NCI-H146 treated with DMSO at 0.1 percent for 48 hours (cell line): ENCODE measurements around the gene TPP1.

Source experiments
- DNase-seq: peaks from one replicate; lab custom pipeline; 2025; ENCODE audit not compliant: unreplicated experiment; lab: John Stamatoyannopoulos, UW

TPP1 gene

DNA sequence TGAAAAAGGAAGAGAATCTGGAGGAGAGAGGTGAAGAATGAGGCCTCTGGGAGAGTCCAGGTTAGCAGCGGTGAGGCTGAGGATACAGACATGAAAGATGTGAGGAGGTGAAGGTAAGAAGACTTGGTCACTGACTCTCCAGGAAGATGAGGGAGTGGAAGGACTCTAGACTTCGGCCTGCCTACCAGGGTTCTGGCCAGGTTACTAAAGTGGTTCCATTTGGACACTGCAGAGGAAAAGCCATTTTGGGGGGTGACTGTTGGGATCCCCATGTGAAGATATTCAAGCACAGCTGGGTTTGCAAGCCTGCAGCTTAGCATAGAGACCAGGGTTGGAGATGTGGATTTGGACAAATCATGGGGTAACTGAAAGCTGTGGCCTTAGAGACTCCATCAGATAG lies 28.6 kb upstream of the TPP1 start:
- DNase-seq, result no peak

DNA sequence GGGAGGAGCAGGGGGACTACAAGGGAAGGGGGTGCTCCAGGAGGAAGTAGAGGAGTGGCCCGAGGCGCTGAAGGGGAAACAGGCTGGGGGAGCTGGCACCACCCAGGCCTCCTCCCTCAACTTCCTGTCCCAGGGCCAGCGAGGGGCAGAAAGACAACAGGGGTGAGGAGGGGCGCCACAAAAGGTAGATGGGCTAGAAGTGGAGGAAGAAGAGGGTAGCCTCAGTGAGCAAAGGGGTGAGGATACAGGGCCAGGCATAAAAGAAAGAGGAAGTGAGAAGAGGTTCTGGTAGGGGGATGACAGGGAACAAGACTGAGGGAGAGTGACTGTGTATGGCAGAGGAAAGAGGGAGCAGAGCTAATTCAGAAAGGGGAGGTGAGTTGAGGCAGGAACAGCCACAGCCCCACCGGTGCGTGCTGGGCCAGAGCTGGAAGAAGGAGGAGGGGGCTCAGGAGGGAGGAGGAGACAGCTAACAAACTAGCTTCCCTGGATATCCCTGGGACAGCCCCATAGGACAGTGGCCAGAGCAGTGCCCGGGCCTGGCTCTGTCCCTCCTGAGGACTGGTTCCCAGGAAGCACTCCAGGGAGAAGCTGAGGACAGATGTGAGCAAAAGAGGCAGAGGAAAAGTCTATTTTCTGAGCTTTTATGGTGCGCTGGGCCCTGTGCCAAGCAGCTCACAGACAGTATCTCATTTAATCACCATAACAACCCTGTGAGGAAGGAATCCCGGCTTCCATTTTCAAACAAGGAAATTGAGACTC lies 27.9 kb upstream of the TPP1 start:
- DNase-seq, result no peak

DNA sequence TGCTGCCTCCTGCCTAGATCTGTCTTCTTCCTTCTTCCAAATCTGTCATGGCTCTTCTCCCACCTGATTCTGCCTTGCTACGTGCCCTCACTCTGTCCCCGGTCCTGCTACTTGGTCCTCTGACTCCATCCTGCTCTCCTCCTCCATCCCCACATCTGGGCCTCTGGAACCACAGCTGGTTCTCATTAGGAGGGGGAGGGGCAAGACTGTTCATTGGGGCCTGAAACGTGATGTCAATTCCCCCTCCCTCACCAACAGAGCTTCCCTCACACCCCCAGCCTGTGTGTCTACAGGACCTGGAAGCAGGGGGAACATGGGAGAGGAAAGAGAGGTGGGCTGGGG lies 27.3 kb upstream of the TPP1 start:
- no peak for DNase-seq

DNA sequence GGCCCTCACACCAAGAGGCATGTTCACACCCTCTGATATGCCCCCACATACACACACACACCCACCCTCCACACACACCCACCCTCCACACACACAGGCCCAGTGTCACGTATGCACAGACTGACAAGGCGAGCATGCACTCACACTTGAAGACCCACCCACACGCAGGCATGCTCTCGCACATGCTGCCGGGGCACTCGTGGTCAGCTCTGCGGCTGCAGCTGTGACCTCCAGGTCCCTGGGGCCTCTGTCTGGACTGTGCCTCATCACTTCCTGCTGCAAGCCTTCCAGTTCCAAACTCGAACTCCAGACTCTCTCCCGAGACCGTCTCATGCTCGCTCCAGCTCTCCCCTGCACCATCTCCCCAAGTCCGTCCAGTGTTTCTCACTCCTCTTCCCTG lies 26.8 kb upstream of the TPP1 start:
- no peak for DNase-seq

DNA sequence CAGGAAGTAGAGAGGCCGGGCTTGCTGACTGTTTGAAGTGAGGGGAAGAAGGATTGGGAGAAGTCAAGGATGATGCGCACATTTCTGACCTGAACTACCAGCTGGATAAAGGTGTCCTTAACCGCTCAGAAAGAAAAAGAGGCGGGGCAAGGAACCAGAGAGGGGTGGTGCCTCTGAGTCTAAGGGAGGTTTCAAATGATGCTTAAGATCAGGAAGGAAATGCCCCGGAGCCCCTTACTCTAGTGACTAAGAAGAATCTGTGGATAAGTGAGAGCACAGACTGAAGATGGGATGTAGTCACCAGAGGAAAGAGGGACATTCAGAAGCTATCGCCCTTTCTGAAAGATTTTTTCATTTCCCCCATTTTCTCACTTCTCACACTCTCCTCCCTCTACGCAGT lies 23.7 kb upstream of the TPP1 start:
- DNase-seq, result no peak

DNA sequence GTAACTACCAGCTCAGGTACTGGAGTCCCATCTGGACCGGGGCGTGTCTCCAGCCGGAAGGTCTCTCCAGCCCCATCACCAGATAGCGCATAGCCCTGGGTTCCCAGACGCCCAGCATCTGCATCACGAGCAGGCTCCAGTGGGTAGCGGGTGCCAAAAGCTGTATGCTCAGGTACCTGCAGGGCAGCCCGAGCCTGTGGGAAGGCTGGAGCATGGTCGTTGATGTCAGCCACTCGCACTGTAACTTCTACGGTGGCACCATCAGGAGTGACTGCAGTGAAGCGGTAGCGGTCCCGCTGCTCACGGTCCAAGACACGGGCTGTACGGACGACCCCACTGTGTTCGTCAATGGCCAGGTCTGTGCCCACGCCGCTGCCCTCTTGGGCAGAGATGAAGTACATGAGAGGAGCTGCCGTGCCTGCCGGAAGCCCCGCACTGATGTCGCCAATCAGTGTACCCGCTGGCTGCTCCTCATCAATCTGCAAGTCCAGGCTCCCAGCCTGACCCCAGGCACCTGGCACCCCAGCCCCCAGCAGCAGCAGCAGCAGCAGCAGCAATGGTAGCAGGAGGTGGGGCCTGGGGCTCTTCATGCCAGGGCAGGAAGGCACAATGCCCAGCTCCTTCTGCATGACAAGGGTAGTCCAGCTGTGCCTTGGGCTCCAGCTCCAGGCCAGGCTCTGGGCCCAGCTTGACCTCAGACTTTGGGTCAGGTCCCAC lies 21.9 kb upstream of the TPP1 start:
- no peak for DNase-seq

DNA sequence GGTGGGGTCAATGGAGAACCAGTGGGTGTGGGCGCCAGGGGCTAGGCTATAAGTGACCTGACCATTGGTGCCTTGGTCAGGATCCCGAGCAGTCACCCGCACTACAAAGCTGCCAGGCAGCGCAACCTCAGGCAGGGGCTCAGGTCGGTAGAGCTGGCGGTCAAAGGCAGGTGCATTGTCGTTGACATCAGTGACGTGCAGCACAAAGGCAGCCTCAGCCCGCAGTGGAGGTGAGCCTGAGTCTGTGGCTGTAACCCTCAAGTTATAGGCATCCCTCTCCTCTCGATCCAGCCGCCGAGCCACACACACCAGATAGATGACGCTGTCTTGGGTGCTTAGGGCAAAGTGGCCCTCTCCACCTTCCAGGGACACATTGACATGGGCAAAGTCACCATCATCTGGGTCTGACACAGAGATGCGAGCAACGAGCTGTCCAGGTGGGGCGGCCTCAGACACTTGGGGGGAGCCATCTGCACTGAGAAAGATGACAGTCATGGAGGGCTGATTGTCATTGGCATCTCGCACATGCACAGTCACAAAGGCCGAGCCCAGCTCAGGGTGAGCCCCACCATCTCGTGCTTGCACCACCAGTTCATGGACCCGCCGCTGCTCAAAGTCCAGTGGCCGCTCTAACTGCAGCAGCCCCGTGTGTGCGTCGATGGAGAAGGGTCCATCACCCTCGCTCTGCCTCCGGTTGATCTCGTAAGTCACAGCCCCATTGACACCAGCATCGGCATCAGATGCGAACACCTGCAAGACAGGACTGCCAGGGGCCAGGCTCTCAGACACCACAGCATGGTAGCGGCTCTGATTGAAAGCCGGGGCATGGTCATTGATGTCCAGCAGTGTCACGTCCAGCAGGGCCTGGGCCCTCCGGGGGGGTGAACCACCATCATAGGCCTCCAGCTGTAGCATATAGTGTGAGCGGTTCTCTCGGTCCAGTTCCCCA lies 21.1 kb upstream of the TPP1 start:
- DNase-seq, result no peak

DNA sequence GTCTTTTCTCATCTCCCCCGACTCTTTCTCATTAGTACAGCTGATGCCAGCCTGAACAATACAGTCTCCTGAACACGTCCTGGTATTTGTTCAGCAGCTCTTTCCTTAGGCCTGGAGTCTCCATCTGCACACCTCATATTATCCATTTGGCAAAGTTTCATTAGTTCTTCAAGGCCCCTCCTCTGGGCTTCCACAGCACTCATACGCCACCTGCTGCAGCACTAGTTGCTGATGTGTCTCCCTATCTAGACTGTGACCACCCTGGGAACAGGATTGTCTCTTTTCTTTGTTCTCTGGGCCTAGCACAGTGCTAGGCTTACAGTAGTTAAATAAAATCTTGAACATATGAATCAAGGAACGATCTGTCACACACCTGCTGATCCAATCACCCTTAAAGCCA lies 19.2 kb upstream of the TPP1 start:
- no peak for DNase-seq

DNA sequence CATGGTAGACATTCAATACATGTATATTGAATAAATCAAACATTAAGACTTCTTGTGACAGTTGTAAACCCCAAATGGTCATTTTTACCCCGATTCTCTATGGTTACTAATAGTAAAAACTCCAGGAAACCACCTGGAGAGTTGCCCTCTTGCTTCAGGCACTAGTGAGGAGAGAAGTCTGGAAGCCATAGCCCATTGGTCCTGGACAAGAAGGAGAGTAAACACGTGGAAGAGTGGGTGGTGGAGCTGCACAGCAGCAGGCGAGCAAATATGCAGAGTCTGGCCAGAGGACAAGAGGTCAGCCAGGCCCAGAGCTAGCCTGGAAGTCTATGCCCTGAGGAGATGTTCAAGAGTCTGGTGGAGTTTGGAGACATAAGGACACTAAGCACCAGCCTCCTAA lies 18.6 kb upstream of the TPP1 start:
- no peak for DNase-seq

DNA sequence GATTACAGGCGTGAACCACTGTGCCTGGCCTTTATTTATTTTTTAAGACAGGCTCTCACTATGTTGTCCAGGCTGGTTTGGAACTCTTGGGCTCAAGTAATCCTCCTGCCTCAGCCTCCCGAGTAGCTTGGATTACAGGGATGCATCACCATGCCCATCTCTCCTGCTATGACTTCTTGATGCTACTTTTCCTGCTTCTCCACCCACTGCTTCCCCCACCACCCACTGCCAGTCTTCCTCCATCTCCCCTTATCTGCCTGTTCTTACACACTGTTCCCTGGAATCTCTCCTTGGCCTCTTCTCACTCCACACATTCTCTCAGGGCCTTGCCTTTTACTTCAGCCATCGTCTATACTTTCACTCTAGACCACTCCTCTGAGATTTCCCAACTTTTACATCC lies 17.3 kb upstream of the TPP1 start:
- DNase-seq, result no peak

DNA sequence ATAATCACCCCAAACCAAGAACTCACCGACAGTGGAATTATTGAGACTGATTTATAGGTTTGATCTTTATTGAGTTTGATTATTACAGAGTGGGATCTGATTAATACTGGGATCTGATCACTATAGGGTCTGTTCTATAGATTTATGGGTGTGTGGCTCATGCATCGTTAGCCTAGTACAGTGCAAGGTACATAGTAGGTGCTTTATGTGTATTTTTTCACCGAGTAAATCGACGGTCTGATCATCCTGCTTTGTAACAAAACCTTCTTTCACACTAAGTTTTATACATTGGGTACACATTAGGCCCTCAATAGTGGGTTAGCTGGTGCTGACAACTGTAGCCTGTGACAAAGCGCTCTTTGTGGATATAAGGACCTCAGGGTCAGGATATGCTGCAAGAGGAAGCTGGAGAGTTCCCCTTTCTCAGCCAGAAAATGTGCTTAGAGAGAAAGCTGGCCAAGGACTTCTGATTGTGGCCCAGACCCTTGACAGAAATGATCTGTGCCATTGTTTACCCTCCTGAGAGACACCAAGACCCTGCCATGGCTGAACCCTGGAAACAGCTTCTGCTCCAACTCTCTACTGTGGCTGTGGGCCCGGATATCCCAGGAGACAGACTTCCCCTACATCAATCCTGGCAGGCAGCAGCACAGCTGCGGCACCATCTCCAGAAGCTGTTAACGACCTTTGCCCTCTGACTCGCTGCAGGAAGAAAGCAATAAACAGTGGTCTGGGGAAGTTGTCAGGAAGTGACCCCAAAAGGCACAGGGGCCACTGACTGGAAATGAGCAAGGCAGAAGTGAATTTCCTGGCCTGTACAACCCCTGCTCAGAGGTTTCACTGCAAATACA lies 16.1 kb upstream of the TPP1 start:
- DNase-seq, result no peak

DNA sequence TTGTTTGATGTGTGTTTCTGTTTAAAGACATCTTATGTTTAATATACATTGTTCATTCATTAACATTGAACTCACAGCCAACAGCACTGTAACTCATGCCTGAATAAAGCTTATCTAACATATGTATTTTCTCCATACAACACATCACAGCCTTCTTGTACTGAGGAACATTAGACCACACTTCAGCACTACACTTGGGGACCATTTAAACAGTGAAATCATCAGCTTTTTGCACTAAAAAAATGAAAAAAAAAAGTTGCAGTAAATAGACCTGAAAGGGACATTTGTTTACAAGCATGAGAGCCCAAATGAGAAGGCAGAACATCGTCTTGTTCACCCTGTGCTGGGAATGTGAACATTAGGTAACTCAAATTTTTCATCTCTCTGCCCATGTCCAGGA lies 15.3 kb upstream of the TPP1 start:
- no peak for DNase-seq

DNA sequence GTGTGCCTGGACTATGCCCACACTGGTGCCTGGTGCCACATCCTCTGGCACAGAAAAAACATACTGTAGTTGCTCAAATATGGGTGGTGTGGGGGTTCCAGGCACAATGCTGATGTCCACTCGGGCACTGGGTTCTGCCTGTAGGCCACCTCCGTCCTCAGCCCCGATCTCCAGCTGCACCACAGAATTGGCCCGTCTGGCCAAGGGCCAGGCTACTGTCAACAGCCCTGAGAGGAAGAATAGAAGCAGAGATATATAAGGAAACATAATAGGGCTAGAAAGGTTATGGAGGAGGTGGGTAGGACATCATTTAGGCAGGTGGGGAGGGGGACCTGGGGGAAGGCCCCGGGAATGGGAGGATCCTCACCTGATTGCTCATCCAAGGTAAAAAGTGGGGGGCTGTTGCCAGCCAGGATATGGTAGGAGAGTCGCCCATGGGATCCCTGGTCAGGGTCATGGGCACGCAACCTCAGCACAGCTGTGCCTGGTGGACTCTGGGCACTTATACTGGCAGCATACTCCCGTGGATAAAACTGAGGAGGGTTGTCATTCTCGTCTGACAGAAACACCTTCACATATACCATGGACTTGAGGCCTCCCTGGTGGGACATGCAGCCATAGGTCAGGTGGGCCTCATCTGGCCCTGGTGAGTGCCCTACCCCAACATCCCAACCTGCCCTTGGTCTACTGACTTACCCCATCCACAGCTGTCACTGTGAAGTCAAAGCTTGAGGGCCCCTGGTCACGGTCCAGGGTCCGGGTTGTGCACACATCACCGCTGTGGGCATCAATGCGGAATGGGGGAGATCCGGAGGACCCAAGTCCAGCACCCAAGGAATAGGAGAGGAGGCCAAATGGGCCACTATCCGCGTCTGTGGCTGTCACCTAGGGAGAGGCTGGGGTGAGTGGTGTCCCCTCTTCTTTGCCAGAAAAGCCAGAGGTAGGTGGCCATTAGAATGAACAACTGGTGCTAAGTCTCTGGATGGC lies 14.5 kb upstream of the TPP1 start:
- no peak for DNase-seq

DNA sequence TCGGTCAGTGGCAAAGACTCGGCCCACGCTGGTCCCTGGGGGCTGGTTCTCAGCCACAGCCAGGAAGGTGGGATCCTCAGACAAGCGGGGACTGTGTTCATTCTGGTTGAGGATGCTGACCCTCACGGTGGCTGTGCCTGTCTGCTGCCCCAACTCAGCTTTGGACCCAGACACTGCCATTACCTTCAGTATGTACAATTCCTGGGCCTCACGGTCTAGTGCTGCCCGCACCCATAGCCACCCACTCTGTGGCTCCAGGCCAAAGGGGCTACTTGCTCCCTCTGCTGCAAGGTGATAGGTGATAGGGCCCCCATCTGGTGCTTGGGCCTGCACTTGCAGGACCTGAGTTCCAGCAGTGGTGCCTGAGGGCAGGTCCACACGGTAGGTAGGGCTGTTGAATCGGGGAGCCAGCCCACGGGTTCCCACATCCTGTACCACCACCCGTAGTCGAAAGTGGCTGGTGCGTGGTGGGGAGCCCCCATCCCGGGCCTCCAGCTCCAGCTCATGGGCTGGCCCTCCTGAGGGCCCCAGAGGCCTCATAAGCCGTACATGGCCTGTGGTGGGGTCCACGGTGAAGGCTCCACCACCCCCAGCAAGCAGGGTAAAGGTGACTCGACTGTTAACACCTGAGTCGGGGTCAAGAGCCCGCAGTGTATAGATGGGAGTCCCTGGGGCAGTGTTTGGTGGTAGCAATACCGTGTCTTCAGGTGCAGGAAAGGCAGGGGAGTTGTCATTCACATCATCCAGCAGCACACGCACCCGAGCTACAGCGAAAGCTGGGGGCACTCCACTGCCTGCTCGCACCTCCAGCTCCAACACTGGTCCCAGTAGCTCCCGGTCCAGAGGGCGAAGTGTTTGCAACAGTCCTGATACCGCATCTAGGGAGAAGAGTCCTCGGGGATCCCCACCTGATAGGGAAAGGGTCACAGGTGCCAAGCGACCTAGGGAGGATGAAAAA lies 13.2 kb upstream of the TPP1 start:
- no peak for DNase-seq

DNA sequence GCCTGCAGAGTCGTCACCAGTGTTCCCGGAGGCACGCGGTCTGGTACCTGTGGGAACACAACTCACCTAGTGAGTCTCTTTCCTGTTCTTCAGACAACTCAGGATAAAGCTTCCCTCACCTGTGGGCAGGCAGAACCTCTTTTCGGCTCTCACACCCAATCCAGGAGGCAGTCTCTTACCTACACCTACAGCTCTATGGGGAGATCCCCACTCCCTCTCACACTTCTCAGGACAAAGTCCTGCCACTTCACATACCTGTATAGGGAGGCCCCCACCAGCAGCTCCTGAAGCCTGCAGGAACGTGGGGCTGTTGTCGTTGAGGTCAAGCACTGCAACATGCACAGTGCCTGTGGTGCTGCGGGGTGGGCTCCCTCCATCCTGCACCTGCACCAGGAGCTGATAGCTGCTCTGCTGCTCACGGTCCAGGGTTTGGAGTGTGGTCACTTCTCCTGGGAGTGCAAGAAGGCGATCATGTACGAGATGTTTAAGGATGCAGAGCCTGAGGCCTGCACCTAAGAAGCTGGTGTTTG lies 12.2 kb upstream of the TPP1 start:
- DNase-seq, result no peak

DNA sequence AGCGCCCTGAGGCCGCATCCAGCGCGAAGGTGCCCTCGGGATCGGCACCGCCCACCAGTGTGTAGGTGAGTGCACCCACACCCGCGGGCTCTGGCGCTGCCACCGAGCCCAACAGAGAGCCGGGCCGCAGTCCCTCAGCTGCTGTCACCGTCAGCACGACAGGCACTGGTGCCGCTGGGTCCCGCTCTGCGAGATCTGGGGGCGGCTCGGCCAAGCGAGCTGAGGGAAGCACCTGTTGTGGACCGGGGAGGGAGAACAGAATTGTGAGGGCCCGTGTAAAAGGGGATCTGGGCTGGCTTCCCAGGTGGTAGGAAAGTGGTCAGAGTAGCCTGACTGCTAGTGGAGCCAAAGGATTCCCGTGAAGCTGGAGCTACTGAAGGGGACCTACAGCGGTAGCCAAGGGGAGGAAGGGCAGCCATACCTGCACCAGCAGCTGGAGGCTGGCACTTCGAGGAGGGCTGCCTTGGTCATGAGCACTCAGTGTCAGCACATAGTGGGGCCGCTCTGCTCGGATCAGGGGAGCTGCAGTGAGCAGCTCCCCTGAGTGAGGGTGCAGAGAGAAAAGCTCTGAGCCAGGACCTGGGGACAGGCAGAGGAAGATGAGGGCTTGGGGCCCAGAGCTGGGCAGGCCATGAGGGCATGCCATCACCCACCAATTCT lies 11.5 kb upstream of the TPP1 start:
- DNase-seq, result no peak

DNA sequence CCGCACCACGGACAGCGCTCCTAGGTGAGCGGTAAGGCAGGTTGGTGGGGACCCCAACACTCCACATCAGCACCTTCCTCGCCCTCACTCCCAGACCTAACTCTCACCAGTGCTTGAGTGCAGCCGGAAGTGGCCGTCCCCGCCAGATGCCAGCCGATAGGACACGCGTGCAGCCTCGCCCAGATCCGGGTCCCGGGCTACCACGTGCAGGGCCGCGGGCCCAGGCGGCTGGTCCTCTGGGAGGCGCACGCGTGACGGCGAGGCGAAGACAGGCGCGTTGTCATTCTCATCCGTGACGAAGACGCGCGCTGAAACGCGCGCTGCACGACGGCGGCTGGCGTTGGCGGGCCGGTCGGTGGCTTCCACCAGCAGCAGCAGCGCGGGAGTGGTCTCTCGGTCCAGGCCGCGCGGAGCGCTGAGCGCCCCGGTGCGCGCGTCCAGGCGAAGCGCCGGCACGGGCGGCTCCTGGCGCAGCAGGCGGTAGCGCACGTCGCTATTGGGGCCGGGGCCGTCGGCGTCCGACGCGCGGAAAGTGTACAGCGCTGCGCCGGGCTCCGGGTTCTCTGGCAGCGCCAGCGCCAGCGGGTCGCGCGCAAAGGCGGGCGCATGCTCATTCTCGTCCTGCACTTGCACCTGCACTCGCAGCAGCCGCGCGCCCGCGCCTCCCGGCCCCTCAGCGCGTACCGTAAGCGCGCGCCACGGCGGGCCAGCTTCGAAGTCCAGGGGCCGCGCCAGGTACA lies 10.8 kb upstream of the TPP1 start:
- DNase-seq, result no peak
